MM.1S (cell line): ENCODE results near the gene TMTC3.
"Not testable (repeated sequence)": the region's sequence is repeated elsewhere in the genome, so short reads cannot be mapped to it uniquely, and the experiment has no call there.

Source experiments
- DNase-seq: peaks from one replicate; pipeline ENCODE4 v3.0.0-alpha.2; 2015
- H2AFZ ChIP-seq: fragments of 300-600 bp; sonication (generic); 2 replicates; pipeline ENCODE4 v1.6.0; 2016; ENCODE audit warnings: antibody characterized with exemption, low read length
- H3F3A ChIP-seq: fragments of 300-600 bp; sonication (generic); 2 replicates; pipeline ENCODE4 v1.6.1; 2016; ENCODE audit warnings: mild to moderate bottlenecking, antibody characterized with exemption, low read length, moderate library complexity, mixed read lengths; ENCODE audit not compliant: insufficient read depth
- H3K27ac ChIP-seq: fragments of 300-600 bp; sonication (generic); 2 replicates; pipeline ENCODE4 v1.5.1; 2016; ENCODE audit warnings: mild to moderate bottlenecking, low read length
- H3K27me3 ChIP-seq: fragments of 300-600 bp; sonication (generic); replicated peaks from 2 replicates; pipeline ENCODE4 v1.6.0; 2016; ENCODE audit warnings: low read length; ENCODE audit not compliant: insufficient read depth
- H3K36me3 ChIP-seq: fragments of 300-600 bp; sonication (generic); replicated peaks from 2 replicates; pipeline ENCODE4 v1.6.1; 2016; ENCODE audit warnings: mild to moderate bottlenecking, low read length, mixed read lengths; ENCODE audit not compliant: insufficient read depth
- H3K4me1 ChIP-seq: fragments of 300-600 bp; sonication (generic); 2 replicates; pipeline ENCODE4 v1.6.1; 2016; ENCODE audit warnings: low read length, mixed read lengths
- H3K4me2 ChIP-seq: fragments of 300-600 bp; sonication (generic); 2 replicates; pipeline ENCODE4 v1.6.0; 2016; ENCODE audit warnings: low read depth, low read length
- H3K4me3 ChIP-seq: fragments of 300-600 bp; sonication (generic); 2 replicates; pipeline ENCODE4 v1.5.1; 2016; ENCODE audit warnings: low read length, mixed read lengths
- H3K79me2 ChIP-seq: fragments of 300-600 bp; sonication (generic); 2 replicates; pipeline ENCODE4 v1.6.1; 2016; ENCODE audit warnings: mixed run types, low read length, mixed read lengths
- H3K9ac ChIP-seq: fragments of 300-600 bp; sonication (generic); 2 replicates; pipeline ENCODE4 v1.6.1; 2016; ENCODE audit warnings: low read length, mixed read lengths
- H3K9me2 ChIP-seq: fragments of 300-600 bp; sonication (generic); replicated peaks from 2 replicates; pipeline ENCODE4 v1.6.1; 2016; ENCODE audit warnings: mild to moderate bottlenecking, low read length, mixed read lengths; ENCODE audit not compliant: insufficient read depth
- H3K9me3 ChIP-seq: fragments of 300-600 bp; sonication (generic); replicated peaks from 2 replicates; pipeline ENCODE4 v1.6.1; 2016; ENCODE audit warnings: mild to moderate bottlenecking, low read length, mixed read lengths; ENCODE audit not compliant: insufficient read depth
- H4K20me1 ChIP-seq: fragments of 300-600 bp; sonication (generic); 2 replicates; pipeline ENCODE4 v1.6.1; 2016; ENCODE audit warnings: mild to moderate bottlenecking, low read length, moderate library complexity, mixed read lengths; ENCODE audit not compliant: insufficient read depth
- EZH2 ChIP-seq: fragments of 300-600 bp; sonication (generic); optimal IDR thresholded peaks from 2 replicates; pipeline ENCODE3; 2017; ENCODE audit warnings: low read depth, mild to moderate bottlenecking, antibody characterized with exemption, low read length, mixed read lengths
- EZH2phosphoT487 ChIP-seq: fragments of 300-600 bp; sonication (generic); IDR thresholded peaks from 2 replicates; pipeline ENCODE4 v1.6.1; 2018; ENCODE audit warnings: antibody characterized with exemption, low read length
- TF ChIP-seq, protein P1 (sequence below): fragments of 300-600 bp; sonication (generic); IDR thresholded peaks from 2 replicates; pipeline ENCODE4 v1.5.1; 2016; ENCODE audit warnings: antibody characterized with exemption, low read length, mixed read lengths

The TMTC3 gene

GRCh38 chr12:88208661-88209060 lies 66.6 kb downstream of the TMTC3 start:
- Histone ChIP-seq H3K4me3 (no peak overlapping the region), H3K79me2 (no peaks in the 10 kb centered on the region), H3K4me2 (no peak overlapping the region), H2AFZ (no peak overlapping the region), H4K20me1 (no peaks in the 10 kb centered on the region), H3F3A (no peaks in the 10 kb centered on the region), H3K27ac (no peak overlapping the region), H3K36me3 (no peaks in the 10 kb centered on the region), H3K9ac (no peak overlapping the region), H3K27me3 (no peaks in the 10 kb centered on the region), H3K4me1 (no peaks in the 10 kb centered on the region), H3K9me2 (no peaks in the 10 kb centered on the region), H3K9me3 (no peaks in the 10 kb centered on the region)
- no peak for DNase-seq
- TF ChIP-seq, protein P1, sequence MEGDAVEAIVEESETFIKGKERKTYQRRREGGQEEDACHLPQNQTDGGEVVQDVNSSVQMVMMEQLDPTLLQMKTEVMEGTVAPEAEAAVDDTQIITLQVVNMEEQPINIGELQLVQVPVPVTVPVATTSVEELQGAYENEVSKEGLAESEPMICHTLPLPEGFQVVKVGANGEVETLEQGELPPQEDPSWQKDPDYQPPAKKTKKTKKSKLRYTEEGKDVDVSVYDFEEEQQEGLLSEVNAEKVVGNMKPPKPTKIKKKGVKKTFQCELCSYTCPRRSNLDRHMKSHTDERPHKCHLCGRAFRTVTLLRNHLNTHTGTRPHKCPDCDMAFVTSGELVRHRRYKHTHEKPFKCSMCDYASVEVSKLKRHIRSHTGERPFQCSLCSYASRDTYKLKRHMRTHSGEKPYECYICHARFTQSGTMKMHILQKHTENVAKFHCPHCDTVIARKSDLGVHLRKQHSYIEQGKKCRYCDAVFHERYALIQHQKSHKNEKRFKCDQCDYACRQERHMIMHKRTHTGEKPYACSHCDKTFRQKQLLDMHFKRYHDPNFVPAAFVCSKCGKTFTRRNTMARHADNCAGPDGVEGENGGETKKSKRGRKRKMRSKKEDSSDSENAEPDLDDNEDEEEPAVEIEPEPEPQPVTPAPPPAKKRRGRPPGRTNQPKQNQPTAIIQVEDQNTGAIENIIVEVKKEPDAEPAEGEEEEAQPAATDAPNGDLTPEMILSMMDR: no peak
- TF ChIP-seq EZH2phosphoT487 (no peak), EZH2 (no peak)

DNA sequence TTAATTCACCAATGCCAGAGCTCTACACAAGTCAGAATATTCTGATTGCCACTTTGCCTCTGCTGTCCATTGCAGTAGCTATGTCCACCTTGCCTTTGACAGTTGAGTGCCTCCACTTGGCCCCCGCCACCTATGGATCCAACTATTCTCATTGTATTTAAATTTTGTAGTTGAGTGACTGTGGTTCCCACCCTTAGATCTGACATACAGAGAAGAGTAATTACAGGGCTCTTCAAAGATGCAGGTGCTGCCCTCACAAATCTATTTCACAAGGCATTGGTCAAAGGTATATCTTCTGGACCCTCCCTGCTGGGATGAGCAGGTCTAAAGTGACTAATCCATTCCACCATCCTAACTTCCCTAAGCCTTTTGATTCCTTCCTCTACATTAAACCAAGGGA lies 68.2 kb downstream of the TMTC3 start:
- not testable (repeated sequence) for H3K36me3 ChIP-seq, H3K27me3 ChIP-seq, H2AFZ ChIP-seq, H3K9me3 ChIP-seq, DNase-seq, H3K9me2 ChIP-seq, H3K4me3 ChIP-seq, H3K9ac ChIP-seq, H4K20me1 ChIP-seq, H3K79me2 ChIP-seq, H3K4me1 ChIP-seq, H3F3A ChIP-seq, H3K27ac ChIP-seq, H3K4me2 ChIP-seq

GRCh38 chr12:88218293-88218692 lies 76.2 kb downstream of the TMTC3 start:
- H3K9me2 ChIP-seq: no peaks in the 10 kb centered on the region
- no peaks in the 10 kb centered on the region for H3K36me3 ChIP-seq
- no peak overlapping the region for H3K4me3 ChIP-seq
- no peaks in the 10 kb centered on the region for H3K79me2 ChIP-seq
- H3K9ac ChIP-seq: no peak overlapping the region
- no peak overlapping the region for H3K27ac ChIP-seq
- H3K27me3 ChIP-seq: no peaks in the 10 kb centered on the region
- H3K4me1 ChIP-seq: no peaks in the 10 kb centered on the region
- H3K9me3 ChIP-seq: no peaks in the 10 kb centered on the region
- TF ChIP-seq, protein P1: no peak
- no peak for TF ChIP-seq EZH2
- no peak for TF ChIP-seq EZH2phosphoT487
- H3F3A ChIP-seq: no peaks in the 10 kb centered on the region
- no peaks in the 10 kb centered on the region for H4K20me1 ChIP-seq
- DNase-seq: no peak
- no peak overlapping the region for H3K4me2 ChIP-seq
- H2AFZ ChIP-seq: no peak overlapping the region

DNA sequence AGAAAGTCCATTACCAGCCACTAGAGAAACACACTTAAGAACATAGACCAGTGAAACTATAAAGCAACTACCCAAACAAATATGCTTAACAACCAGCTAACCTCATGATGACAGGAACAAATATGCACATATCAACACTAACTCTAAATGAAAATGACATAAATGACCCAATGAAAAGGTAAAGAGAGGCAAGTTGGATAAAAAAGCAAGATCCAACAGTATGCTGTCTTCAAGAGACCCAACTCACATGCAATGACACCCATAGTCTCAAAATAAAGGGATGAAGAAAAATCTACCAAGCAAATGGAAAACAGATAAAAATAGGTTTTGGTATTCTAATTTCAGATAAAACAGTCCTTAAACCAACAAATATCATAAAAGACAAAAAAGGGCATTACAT lies 77.8 kb downstream of the TMTC3 start:
- no peaks in the 10 kb centered on the region for H3K9me3 ChIP-seq
- no peaks in the 10 kb centered on the region for H3K4me1 ChIP-seq
- H3K36me3 ChIP-seq: no peaks in the 10 kb centered on the region
- no peaks in the 10 kb centered on the region for H3K27me3 ChIP-seq
- H3K4me2 ChIP-seq: no peak overlapping the region
- H3F3A ChIP-seq: no peaks in the 10 kb centered on the region
- H4K20me1 ChIP-seq: no peaks in the 10 kb centered on the region
- no peak overlapping the region for H2AFZ ChIP-seq
- TF ChIP-seq, protein P1: no peak
- TF ChIP-seq EZH2 (no peak), EZH2phosphoT487 (no peak)
- H3K27ac ChIP-seq: no peak overlapping the region
- no peak for DNase-seq
- no peak overlapping the region for H3K9ac ChIP-seq
- no peak overlapping the region for H3K4me3 ChIP-seq
- H3K79me2 ChIP-seq: no peaks in the 10 kb centered on the region
- no peaks in the 10 kb centered on the region for H3K9me2 ChIP-seq
